PFSK-1 (cell line): ENCODE results near the gene ZNF641.

Experiments
- FOXP2 ChIP-seq: optimal IDR thresholded peaks from 2 replicates; pipeline ENCODE3; 2011; ENCODE audit warnings: borderline replicate concordance, control low read depth, inconsistent platforms; ENCODE audit not compliant: insufficient read depth; ENCODE audit errors: extremely low read length, extremely low read depth
- POLR2AphosphoS5 ChIP-seq: IDR thresholded peaks from 2 replicates; pipeline ENCODE4 v1.6.1; 2012; ENCODE audit warnings: low read depth, mild to moderate bottlenecking, control low read depth, low read length, moderate library complexity
- REST ChIP-seq, 2 experiments: IDR thresholded peaks; 2 replicates each; pipeline versions ENCODE4 v1.6.1 to v1.8.0; 2011 to 2012; ENCODE audit warnings: low read depth in 2 of 2, low read length in 2 of 2, control low read depth in 1 of 2, inconsistent platforms in 1 of 2, mild to moderate bottlenecking in 1 of 2, moderate library complexity in 1 of 2; ENCODE audit not compliant: insufficient read depth in 1 of 2
- SIN3A ChIP-seq: IDR thresholded peaks from 2 replicates; pipeline ENCODE4 v1.6.1; 2012; ENCODE audit warnings: mild to moderate bottlenecking, low read length, moderate library complexity, borderline replicate concordance; ENCODE audit not compliant: insufficient read depth
- TAF1 ChIP-seq: IDR thresholded peaks from 2 replicates; pipeline ENCODE4 v1.6.1; 2012; ENCODE audit warnings: low read length, control low read depth, borderline replicate concordance; ENCODE audit not compliant: insufficient read depth

GRCh38 chr12:48336564-48336963 is 14.2 kb downstream of the ZNF641 start:
- TF ChIP-seq TAF1: no peak
- no peak for TF ChIP-seq POLR2AphosphoS5
- TF ChIP-seq FOXP2: no peak
- no peak for TF ChIP-seq REST (IDR thresholded peaks at IDR 0.05; ENCODE audit: insufficient read depth in 1 of 2, low read depth in 2 of 2, low read length in 2 of 2)
- no peak for TF ChIP-seq SIN3A
